Activated CD8-positive, alpha-beta memory T cell treated with anti-CD3 and anti-CD28 coated beads, Interleukin-2, amount 50 U/mL, for 24 hours (primary cell): ENCODE results near the gene PIK3R3.

Experiments
- DNase-seq: peaks from one replicate; pipeline ENCODE4 v3.0.0-alpha.2; 2020; ENCODE audit errors: extremely low read depth

PIK3R3 gene

GRCh38 chr1:46157916-46158311 is 25.5 kb upstream of the PIK3R3 start:
- DNase-seq = no peak

DNA sequence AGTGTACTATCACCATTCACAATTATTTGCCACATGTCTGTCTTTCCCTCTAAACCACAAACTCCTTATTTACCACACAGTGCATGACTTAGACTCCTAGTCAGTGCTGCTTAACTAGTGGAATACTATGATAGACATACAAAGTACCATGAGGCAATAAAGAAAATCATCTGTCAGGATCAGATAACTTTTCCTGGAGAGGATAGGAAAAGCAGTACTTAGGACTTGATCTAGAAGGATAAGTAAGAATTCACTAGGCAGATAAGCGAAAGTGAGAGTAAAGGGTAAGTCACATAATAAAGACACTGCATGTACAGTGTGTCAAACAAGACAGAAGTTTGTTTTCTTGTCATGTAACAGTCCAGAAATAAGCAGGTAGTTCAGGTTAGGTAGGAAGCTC is 21.3 kb upstream of the PIK3R3 start:
- no peak for DNase-seq

- no peak for DNase-seq
Observed at GRCh38 chr1:46153228-46153627, 20.8 kb upstream of the PIK3R3 start.

DNA sequence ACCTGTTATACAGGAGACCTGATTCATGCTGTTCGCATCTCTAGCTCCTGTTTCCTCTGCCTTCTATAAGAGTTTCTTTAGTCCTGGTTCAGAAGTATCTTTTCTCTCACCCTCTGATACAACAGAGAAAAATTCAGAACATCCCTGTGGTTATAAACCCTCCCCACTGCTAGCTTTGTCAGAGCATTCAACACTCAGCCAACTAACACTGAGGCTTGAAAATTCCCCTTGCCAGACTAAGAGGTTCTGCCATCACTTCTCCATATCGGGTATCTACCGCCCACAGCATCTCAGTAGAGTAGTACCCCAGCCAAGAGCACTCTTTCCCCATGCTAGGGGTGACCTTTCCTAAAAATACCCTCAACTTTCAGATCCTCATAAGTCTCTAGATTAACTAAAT is 19.6 kb upstream of the PIK3R3 start:
- no peak for DNase-seq

DNA sequence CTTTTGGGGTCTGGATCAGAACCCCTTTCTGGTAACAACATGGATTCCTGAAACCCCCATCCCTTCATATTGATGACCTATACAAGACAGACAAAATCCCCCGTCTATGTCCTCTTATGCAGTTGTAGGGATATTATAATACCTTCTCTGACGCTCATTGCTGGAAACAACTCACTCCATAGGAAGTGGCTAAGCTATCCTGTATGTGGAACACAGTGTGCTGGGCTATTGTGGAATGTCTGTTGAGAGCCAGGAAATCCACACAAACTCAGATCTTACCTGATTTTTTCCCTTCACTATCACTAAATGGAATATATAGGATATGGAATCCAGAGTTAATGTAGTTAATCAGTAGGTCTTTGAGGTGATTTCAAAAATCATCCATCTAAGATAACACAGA is 17.7 kb upstream of the PIK3R3 start:
- DNase-seq = no peak

GRCh38 chr1:46148318-46148717 is 15.9 kb upstream of the PIK3R3 start:
- no peak for DNase-seq

DNA sequence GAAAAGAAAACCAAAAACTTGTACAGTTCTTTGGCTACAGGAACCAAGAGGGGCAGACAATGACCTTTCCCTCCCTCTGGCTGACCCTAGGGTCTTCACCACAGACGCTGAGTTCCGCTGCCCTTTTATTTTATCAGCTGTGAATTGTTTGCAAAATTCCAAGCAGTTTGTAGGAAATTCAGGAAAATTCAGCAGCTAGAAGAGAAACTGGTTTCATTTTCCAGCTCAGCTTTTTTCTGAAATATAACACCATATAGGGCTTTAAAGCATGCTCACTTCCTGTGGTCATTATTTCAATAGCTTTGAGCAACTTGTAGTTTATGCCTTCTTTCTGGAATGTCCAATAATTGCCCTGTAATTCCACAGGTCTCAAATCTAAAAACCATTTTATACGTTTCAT is 5.5 kb upstream of the PIK3R3 start:
- no peak for DNase-seq

- no peak for DNase-seq
Observed at GRCh38 chr1:46136711-46137110, 4.3 kb upstream of the PIK3R3 start.

DNA sequence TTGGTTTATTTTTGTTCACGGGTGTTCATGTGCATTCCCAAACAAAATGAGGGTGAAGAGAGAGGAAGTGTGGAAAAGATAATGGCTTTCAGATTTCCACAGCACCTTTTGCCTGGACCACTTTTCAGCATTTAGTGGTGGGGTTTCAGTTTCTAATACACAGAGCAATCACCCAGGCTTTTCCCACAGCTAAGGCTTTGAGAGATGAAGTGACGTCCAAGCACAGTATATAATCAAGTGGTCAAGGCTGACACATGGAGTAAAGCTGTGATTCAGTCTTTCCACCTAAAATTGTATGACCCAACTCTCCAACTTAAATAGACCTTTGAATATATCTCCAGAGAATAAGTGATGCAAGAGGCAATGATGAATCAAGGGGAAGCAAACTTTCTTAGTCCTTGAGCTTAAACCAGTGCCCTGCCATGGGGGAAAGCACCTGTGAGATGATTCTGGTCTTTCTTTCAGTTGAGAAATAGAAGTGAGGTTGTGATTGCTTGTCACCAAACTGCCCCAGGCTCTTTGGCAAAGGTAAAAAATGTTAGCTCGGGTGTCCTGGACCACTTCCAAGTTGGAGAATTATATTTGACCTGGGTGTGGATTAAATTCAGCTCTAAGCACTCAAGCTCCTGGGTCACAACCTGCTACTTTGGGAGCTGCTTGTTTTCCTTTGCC is 2.4 kb upstream of the PIK3R3 start:
- no peak for DNase-seq

DNA sequence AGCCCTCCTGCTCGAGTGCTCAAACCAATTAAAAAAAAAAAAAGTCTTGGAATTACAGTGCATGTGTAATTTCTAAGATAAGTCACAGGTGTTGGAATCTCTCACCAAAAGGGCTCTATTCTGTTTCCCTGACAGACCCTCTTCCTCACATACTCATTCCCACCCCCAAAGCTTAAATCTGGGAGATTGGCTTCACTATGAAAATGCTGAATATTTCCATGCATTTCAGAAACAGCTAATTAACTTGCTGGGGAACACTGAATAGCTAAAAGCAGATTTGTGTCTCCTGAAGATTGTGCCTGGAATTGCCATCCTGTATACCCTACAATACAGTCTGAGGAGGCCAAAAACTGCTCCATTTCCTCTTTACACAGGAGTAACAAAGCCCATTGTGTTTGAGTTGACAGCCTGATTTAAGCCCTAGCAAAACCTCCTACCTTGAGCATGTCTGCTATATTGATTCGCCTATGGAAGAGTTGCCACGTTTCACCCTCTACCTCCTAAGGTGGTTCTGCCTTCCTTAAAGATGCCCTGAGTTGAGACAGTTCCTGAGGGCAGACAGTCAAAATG is 1.4 kb upstream of the PIK3R3 start:
- DNase-seq = no peak

GRCh38 chr1:46133181-46133658 is 791 bp upstream of the PIK3R3 start:
- no peak for DNase-seq

DNA sequence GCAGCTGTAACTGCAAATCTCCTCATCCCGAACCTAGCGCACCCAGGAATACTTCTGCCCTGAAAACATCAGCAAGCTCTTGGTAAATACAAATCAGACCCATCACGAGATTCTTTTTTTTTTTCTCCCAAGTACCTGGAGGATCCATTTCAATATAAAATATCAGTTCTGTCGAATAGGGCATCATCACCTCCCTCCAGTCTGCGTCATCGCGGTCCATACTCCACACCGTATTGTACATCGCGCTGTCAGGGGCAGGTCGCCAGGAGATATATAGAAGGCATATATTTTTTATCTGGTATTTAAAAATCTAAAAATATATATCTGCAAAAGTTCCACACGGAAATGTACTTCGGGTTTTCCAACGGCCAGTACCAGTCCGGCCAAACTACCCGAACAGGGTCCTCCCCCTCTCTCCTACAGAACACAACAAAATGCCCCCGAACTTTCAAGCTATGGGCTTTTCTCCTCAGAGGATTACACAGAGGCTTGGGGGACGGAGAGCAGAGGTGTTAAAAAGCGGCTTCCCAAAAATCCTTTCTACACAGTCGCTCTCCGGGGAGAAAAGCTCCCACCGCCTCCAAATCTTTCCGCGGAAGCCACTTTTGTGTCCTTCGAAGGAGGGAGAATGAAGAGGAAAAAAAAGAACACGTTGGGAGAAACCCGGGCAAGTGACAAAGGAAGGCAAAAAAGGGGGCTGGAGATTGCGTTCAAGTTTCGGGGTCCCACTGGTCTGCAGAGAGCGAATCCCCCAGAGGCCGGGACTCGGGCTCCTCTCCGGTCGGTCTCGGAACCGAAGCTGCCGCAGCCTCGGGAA is 509 bp downstream of the PIK3R3 start:
- no peak for DNase-seq

DNA sequence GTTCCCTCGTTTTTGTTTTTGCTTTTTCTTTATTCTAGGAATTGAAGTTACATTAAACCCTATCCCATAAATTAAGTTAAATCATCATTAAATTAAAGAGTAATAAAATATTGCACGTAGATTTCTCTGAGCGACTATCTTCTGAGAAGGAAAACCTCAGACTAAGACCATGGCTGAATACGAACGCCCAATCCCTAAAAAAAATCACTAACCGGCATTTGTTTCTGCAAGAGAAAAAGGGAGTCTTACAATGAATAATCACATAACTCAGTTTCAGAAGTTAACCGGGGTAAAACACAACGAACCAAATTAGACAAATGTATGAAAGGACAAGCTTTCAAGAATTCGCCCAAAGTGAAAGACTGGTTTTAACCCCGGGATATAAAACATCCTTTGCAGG is 1.3 kb downstream of the PIK3R3 start:
- DNase-seq = no peak

GRCh38 chr1:46130606-46131005 is 1.8 kb downstream of the PIK3R3 start:
- DNase-seq = no peak

- DNase-seq = no peak
Observed at GRCh38 chr1:46130121-46130520, 2.3 kb downstream of the PIK3R3 start.

DNA sequence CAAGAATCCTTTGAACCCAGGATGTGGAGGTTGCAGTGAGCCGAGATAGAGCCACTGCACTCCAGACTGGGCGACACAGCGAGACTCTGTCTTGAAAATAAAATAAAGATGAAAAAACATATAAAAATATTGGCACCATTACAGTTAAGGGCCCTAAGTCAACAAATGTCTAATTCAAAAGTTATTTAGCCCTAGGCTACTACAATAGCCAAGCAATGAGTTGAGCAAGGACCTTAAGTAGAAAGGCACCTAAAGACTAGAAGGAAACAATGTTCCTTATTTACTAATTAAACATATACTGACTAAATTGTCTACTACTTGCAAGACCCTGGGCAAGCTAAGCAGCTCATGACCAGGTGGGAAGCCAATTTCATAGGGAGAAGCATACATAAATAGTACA is 4.1 kb downstream of the PIK3R3 start:
- no peak for DNase-seq

- no peak for DNase-seq
Observed at GRCh38 chr1:46118856-46119255, 13.6 kb downstream of the PIK3R3 start.

DNA sequence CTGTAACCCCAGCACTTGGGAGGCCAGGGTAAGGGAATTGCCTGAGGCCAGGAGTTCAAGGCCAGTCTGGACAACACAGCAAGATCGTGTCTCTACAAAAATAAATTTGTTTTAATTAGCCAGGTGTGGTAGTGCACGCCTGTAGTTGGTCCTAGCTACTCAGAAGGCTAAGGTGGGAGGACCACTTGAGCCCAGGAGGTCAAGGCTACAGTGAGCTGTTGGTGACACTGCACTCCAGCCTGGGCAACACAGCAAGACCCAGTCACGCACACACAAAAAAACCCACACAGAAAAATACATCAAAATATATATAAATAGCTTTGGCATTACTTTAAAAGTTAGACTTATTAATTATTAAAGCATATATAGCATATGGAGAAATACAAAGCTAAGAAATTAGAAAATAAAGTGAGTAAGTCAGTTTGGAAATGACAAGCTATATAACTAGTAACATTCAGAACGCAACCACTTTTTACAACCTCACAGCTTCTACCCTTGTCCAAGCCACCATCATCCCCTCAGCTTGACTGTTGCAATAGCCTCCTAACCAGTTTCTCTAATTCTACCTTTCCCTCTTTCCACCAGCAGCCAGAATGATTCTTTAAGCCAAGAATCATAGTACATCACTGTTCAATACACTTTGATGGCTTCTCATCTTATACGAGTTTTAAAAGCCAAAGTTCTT is 14.5 kb downstream of the PIK3R3 start:
- DNase-seq = no peak

GRCh38 chr1:46114925-46115603 is 17.4 kb downstream of the PIK3R3 start:
- DNase-seq = no peak

- no peak for DNase-seq
Observed at GRCh38 chr1:46113948-46114347, 18.5 kb downstream of the PIK3R3 start.

DNA sequence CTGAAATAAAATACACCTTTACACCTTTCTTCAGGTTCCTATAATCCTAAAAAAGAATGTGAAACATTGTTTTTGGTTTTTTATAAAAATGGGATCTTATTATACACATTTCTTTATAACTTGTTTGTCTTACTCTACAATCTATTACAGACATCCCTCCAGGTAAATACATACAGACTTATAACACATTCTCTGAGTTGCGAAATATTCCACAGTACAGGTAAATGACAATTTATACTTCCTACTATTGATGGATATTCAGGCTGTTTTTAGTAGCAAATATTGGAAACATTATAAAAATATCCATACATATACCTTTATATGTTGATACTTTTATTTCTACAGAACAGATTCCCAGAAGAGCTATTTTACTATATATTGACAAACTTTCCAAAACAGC is 20.3 kb downstream of the PIK3R3 start:
- DNase-seq = no peak

- DNase-seq = no peak
Observed at GRCh38 chr1:46110521-46110920, 21.9 kb downstream of the PIK3R3 start.
